Thyroid gland (tissue), 4 donors: Measurements from ENCODE around the gene CBY3. TPM values are rescaled to one million over a fixed set of nuclear protein-coding genes. Genes with fewer than 3 reads are reported as not detected.
"Not testable (repeated sequence)": the region's sequence is repeated elsewhere in the genome, so short reads cannot be mapped to it uniquely, and the experiment has no call there.

ENCODE experiments used
- DNase-seq, 2 donors: peaks; one replicate each; pipeline ENCODE4 v3.0.0-alpha.2; 2019
- H3K27ac ChIP-seq, 3 donors: fragments of 200-600 bp; sonication (generic); 1 replicate in 2 of 3; 2 replicates in 1 of 3; pipeline ENCODE4 v1.5.1; 2016 to 2019; ENCODE audit warnings: mild to moderate bottlenecking in 1 of 3, moderate library complexity in 1 of 3
- H3K27me3 ChIP-seq: fragments of 200-600 bp; sonication (generic); one replicate; pipeline ENCODE4 v1.5.1; 2019
- H3K36me3 ChIP-seq, 2 donors: fragments of 200-600 bp; sonication (generic); one replicate each; pipeline ENCODE4 v1.5.1; 2016 to 2019
- H3K4me1 ChIP-seq, 2 donors: fragments of 200-600 bp; sonication (generic); one replicate each; pipeline ENCODE4 v1.5.1; 2017 to 2019
- H3K4me3 ChIP-seq, 3 donors: fragments of 200-600 bp; sonication (generic); replicated peaks in 1 of 3; 1 replicate in 2 of 3; 2 replicates in 1 of 3; pipeline ENCODE4 v1.5.1; 2016; ENCODE audit warnings: mild to moderate bottlenecking in 1 of 3
- H3K9me3 ChIP-seq: fragments of 200-600 bp; sonication (generic); one replicate; pipeline ENCODE4 v1.5.1; 2017
- POLR2A ChIP-seq, 2 donors: fragments of 450-650 bp; IDR thresholded peaks; one replicate each; pipeline ENCODE4 v1.6.1; 2017; ENCODE audit warnings: antibody characterized with exemption in 2 of 2, mild to moderate bottlenecking in 2 of 2, moderate library complexity in 1 of 2
- WGBS, 2 donors: methylation state at CpG; one replicate each; pipeline ENCODE4 v1.1.5; 2017; 5-methylcytosine and 5-hydroxymethylcytosine counted together
- intact Hi-C: fragments of 100-400 bp; cut with DNase I; formaldehyde crosslinking; loops from one replicate; pipeline ENCODE4 v1.15.1; 2023
- total RNA-seq, 4 donors: library from RNA; depleted of rRNA; stranded (reverse); fragments of >200 nt; gene quantifications; one replicate each; pipeline ENCODE4 v1.2.3, GENCODE V29; 2016
- TF ChIP-seq, protein P1 (sequence below), 6 experiments: fragments of 200-600 bp in 3 of 6; fragments of 450-650 bp in 3 of 6; sonication (generic) in 3 of 6; IDR thresholded peaks; one replicate each; pipeline ENCODE4 v1.5.1; 2016 to 2019; ENCODE audit warnings: antibody characterized with exemption in 6 of 6, mild to moderate bottlenecking in 2 of 6, inconsistent platforms in 1 of 6, moderate library complexity in 1 of 6

CBY3 gene
- total RNA-seq, 4 donors from 2014 or later = 0.67 TPM; not detected in 3

- peaks cover 16 to 17% of the 10 kb centered on the region in 2 donors for H3K4me1 ChIP-seq
- H3K27me3 ChIP-seq = no peaks in the 10 kb centered on the region
- no peaks in the 10 kb centered on the region for H3K9me3 ChIP-seq
- H3K4me3 ChIP-seq = peak within 1 kb of the TSS; percentile 51 to 97 (median 95)
- 1 to 3% methylated on average over 9 to 15 of the region's 58 CpGs for WGBS, 2 donors
- DNase-seq = no peak
- intact Hi-C loops = no loop called here
- H3K27ac ChIP-seq = peak within 1 kb of the TSS; percentile 95 to 97 (median 97)
- peak; percentile 76 to 91 for TF ChIP-seq POLR2A (IDR thresholded peaks at IDR 0.05)
- TF ChIP-seq, protein P1, sequence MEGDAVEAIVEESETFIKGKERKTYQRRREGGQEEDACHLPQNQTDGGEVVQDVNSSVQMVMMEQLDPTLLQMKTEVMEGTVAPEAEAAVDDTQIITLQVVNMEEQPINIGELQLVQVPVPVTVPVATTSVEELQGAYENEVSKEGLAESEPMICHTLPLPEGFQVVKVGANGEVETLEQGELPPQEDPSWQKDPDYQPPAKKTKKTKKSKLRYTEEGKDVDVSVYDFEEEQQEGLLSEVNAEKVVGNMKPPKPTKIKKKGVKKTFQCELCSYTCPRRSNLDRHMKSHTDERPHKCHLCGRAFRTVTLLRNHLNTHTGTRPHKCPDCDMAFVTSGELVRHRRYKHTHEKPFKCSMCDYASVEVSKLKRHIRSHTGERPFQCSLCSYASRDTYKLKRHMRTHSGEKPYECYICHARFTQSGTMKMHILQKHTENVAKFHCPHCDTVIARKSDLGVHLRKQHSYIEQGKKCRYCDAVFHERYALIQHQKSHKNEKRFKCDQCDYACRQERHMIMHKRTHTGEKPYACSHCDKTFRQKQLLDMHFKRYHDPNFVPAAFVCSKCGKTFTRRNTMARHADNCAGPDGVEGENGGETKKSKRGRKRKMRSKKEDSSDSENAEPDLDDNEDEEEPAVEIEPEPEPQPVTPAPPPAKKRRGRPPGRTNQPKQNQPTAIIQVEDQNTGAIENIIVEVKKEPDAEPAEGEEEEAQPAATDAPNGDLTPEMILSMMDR (IDR thresholded peaks at IDR 0.05) = no peak
- H3K36me3 ChIP-seq = peaks cover 0 to under 1% of the 10 kb centered on the region in 2 donors
These were observed 18.2 kb upstream of the CBY3 start, which contains the start of gene CANX for GRCh38 chr5:179698935-179699615. TSS of gene CANX (plus strand) at chr5:179698967. CDS start at chr5:179705682, 6,715 bp downstream.

DNA sequence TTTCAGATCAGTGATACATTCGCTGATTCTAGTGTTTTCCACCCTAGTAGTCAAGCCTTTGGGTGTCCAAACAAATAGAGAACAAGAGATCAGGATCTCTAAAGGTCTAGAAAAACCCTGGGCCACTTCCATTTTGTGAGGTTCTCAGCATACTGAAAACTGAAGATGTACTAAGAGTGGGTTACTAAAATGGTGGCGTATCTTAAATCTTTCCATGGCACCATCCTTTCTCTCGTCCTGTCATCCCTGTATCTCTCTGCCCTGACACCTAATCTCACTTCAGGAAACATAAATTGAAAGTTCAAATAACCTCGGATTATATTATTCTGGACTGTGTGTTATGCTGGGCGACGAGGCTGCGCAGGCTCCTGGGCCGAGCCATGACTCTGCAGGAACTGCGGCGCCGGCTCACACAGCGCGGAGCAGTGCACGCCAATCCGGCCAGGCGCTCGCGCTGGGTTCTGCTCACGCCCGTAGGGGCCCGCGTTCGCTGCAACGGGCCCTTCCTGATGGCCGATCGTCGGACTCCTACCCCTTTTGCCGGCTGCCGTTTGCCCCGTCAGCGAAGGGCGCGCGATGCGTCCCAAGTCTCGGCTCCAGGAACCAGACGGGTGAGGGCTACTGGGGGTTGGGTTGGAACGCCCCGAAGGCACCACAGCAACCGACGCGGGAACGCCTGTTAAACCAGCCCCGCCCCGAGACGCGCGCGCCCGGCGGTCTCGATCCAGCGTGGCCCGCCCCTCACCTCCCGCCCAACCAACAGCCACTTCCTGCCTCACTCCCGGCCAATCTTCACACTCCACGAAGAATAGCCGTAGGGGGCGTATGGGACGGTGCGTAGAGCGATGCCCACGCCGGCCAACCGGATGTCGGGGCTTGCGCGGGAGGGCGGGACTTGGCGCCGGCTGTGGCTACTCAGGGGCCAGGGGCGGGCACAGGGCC is 17.4 kb upstream of the CBY3 start:
- no peaks in the 10 kb centered on the region for H3K9me3 ChIP-seq
- peak; percentile 99 for DNase-seq
- H3K4me1 ChIP-seq = peaks cover 16 to 17% of the 10 kb centered on the region in 2 donors
- no peaks in the 10 kb centered on the region for H3K36me3 ChIP-seq
- H3K4me3 ChIP-seq = peak overlapping the region; percentile 36 to 97 (median 47)
- intact Hi-C loops = no loop called here
- WGBS, 2 donors = 2 to 10% methylated on average over 10 to 41 of the region's 72 CpGs
- no peaks in the 10 kb centered on the region for H3K27me3 ChIP-seq
- TF ChIP-seq, protein P1 (IDR thresholded peaks at IDR 0.05) = no peak
- TF ChIP-seq POLR2A (IDR thresholded peaks at IDR 0.05) = peak; percentile 68 to 95
- H3K27ac ChIP-seq = peak overlapping the region; percentile 95 to 97 (median 97)

DNA sequence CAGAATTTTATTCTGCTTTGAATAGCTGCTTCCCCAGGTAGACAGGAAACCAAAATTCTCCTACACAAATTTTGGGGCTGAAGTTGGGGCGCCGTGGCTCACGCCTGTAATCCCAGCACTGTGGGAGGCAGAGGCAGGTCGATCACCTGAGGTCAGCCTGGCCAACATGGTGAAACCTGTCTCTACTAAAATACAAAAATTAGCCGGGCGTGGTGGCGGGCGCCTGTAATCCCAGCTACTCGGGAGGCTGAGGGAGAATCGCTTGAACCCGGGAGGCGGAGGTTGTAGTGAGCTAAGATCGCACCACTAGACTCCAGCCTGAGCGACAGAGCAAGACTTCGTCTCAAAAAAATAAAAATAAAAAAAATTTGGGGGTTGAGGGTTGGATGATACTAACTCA is 16.7 kb upstream of the CBY3 start:
- H3K4me1 ChIP-seq = peaks cover 16 to 17% of the 10 kb centered on the region in 2 donors
- WGBS, 2 donors = 91% methylated on average over 15 of the region's 15 CpGs

GRCh38 chr5:179697108-179697507 is 16.3 kb upstream of the CBY3 start:
- Histone ChIP-seq H3K27me3 (no peaks in the 10 kb centered on the region), H3K36me3 (no peaks in the 10 kb centered on the region), H3K9me3 (no peaks in the 10 kb centered on the region), H3K4me1 (peaks cover 15 to 17% of the 10 kb centered on the region in 2 donors), H3K4me3 (no peak overlapping the region), H3K27ac (no peak overlapping the region)
- intact Hi-C loops = no loop called here
- no peak for TF ChIP-seq POLR2A (IDR thresholded peaks at IDR 0.05)
- TF ChIP-seq, protein P1 (IDR thresholded peaks at IDR 0.05) = no peak
- 100% methylated on average over 2 of the region's 2 CpGs for WGBS, 2 donors
- no peak for DNase-seq

More for the DNA sequence above, 16.7 kb upstream of the CBY3 start:
- intact Hi-C loops, H3K36me3 ChIP-seq, DNase-seq, H3K9me3 ChIP-seq, H3K27me3 ChIP-seq: not testable (repeated sequence)
- H3K4me3 ChIP-seq = peak overlapping the region in 1 of 3 donors; percentile 36
- H3K27ac ChIP-seq = peak overlapping the region; percentile 94 to 95 (median 94)

GRCh38 chr5:179696603-179697002 is 15.8 kb upstream of the CBY3 start:
- Histone ChIP-seq H3K36me3 (no peaks in the 10 kb centered on the region), H3K4me3 (no peak overlapping the region), H3K9me3 (no peaks in the 10 kb centered on the region), H3K4me1 (peaks cover 11 to 17% of the 10 kb centered on the region in 2 donors), H3K27ac (no peak overlapping the region), H3K27me3 (no peaks in the 10 kb centered on the region)
- no peak for DNase-seq
- TF ChIP-seq, protein P1 (IDR thresholded peaks at IDR 0.05) = no peak
- TF ChIP-seq POLR2A (IDR thresholded peaks at IDR 0.05) = no peak
- intact Hi-C loops = no loop called here
- 90 to 91% methylated on average over 3 of the region's 3 CpGs for WGBS, 2 donors
